Prostate gland (tissue), 2 donors: ENCODE measurements around the gene ITGA6. TPM values are rescaled to one million over a fixed set of nuclear protein-coding genes. Genes with fewer than 3 reads are reported as not detected.
A peak's percentile ranks its signal among the peaks of the same experiment; 100 is the strongest.

Experiments used
- DNase-seq: peaks from one replicate; pipeline ENCODE4 v3.0.0-alpha.2; 2019; ENCODE audit warnings: low spot score
- H3K27ac ChIP-seq, 2 donors: fragments of 200-600 bp; sonication (generic); 2 replicates each; pipeline ENCODE4 v1.5.1; 2017 to 2019
- H3K27me3 ChIP-seq: fragments of 200-600 bp; sonication (generic); replicated peaks from 2 replicates; pipeline ENCODE4 v1.5.1; 2019; ENCODE audit not compliant: insufficient read depth
- H3K36me3 ChIP-seq, 2 donors: fragments of 200-600 bp; sonication (generic); 1 replicate in 1 of 2; 2 replicates in 1 of 2; pipeline versions ENCODE4 v1.5.1 to v1.8.1; 2017 to 2019
- H3K4me1 ChIP-seq: fragments of 200-600 bp; sonication (generic); replicated peaks from 2 replicates; pipeline ENCODE4 v1.5.1; 2019
- H3K4me3 ChIP-seq, 2 donors: fragments of 200-600 bp; sonication (generic); 2 replicates each; pipeline ENCODE4 v1.5.1; 2017 to 2019
- H3K9me3 ChIP-seq: fragments of 200-600 bp; sonication (generic); 2 replicates; pipeline ENCODE4 v1.5.1; 2017
- POLR2A ChIP-seq: fragments of 450-650 bp; IDR thresholded peaks from one replicate; pipeline ENCODE4 v1.6.1; 2016; ENCODE audit warnings: antibody characterized with exemption, mild to moderate bottlenecking
- POLR2AphosphoS5 ChIP-seq: sonication (generic); formaldehyde crosslinking; IDR thresholded peaks from one replicate; pipeline ENCODE4 v1.6.1; 2017; ENCODE audit warnings: antibody characterized with exemption
- WGBS: methylation state at CpG from one replicate; pipeline ENCODE4 v1.1.5; 2018; 5-methylcytosine and 5-hydroxymethylcytosine counted together
- intact Hi-C: fragments of 100-400 bp; cut with DNase I; formaldehyde crosslinking; loops from one replicate; pipeline ENCODE4 v1.14.2; 2022
- total RNA-seq, 2 donors: library from RNA; depleted of rRNA; stranded (reverse); fragments of >200 nt; gene quantifications; one replicate each; pipeline ENCODE4 v1.1.0, GENCODE V29; 2016
- TF ChIP-seq, protein P1 (sequence below), 4 experiments: fragments of 200-600 bp in 2 of 4; fragments of 450-650 bp in 2 of 4; sonication (generic) in 2 of 4; IDR thresholded peaks; 1 replicate in 3 of 4; 2 replicates in 1 of 4; pipeline ENCODE4 v1.5.1; 2016 to 2019; ENCODE audit warnings: antibody characterized with exemption in 4 of 4, mild to moderate bottlenecking in 2 of 4, moderate library complexity in 2 of 4

Gene ITGA6
- total RNA-seq, 2 donors from 2014 or later, result 71.7 to 249 TPM

- WGBS, result 36% methylated on average over 10 of the region's 10 CpGs
Measured at GRCh38 chr2:172442072-172442895, 14.9 kb downstream of the ITGA6 start.

DNA sequence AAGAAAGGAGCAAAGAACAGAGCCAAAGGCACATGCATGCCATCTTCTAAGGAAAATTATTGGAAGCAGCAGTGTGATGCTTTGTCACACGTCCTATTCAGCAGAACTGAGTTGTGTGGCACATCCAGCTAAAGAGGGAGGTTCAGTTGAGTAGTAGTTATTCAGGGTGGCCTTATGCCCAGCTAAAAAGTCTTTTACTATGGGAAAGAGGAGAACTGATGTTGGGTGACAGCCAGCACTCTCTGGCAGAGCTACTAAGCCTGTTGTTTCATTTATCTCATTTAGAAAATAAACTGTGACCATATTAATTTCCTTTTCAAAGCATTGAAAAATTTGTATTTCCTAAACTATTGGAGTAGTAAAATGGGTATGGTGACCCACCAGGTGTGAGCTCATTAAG, 18.5 kb downstream of the ITGA6 start:
- peak; percentile 54 for DNase-seq
- H3K4me3 ChIP-seq, result no peak overlapping the region
- peak overlapping the region; percentile 22 to 33 for H3K27ac ChIP-seq
- TF ChIP-seq POLR2AphosphoS5 (peak; percentile 18), POLR2A (no peak)
- TF ChIP-seq, protein P1, sequence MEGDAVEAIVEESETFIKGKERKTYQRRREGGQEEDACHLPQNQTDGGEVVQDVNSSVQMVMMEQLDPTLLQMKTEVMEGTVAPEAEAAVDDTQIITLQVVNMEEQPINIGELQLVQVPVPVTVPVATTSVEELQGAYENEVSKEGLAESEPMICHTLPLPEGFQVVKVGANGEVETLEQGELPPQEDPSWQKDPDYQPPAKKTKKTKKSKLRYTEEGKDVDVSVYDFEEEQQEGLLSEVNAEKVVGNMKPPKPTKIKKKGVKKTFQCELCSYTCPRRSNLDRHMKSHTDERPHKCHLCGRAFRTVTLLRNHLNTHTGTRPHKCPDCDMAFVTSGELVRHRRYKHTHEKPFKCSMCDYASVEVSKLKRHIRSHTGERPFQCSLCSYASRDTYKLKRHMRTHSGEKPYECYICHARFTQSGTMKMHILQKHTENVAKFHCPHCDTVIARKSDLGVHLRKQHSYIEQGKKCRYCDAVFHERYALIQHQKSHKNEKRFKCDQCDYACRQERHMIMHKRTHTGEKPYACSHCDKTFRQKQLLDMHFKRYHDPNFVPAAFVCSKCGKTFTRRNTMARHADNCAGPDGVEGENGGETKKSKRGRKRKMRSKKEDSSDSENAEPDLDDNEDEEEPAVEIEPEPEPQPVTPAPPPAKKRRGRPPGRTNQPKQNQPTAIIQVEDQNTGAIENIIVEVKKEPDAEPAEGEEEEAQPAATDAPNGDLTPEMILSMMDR (IDR thresholded peaks at IDR 0.05), result no peak
- H3K9me3 ChIP-seq, result no peaks in the 10 kb centered on the region
- WGBS, result 0% methylated on average over 1 of the region's 1 CpG
- H3K36me3 ChIP-seq, result no peaks in the 10 kb centered on the region
- no peaks in the 10 kb centered on the region for H3K27me3 ChIP-seq
- intact Hi-C loops, result loop anchor here (5.0 kb wide), 1 partner anchor 254 kb away; no protein-coding TSS in a partner anchor
- peaks cover 9% of the 10 kb centered on the region for H3K4me1 ChIP-seq

More at GRCh38 chr2:172442072-172442895, 14.9 kb downstream of the ITGA6 start:
- no peak for TF ChIP-seq POLR2A
- TF ChIP-seq, protein P1 (IDR thresholded peaks at IDR 0.05), result no peak
- no peak for TF ChIP-seq POLR2AphosphoS5
- Histone ChIP-seq H3K27me3 (no peaks in the 10 kb centered on the region), H3K27ac (no peak overlapping the region), H3K4me1 (peaks cover 4% of the 10 kb centered on the region), H3K36me3 (no peaks in the 10 kb centered on the region), H3K4me3 (no peak overlapping the region), H3K9me3 (no peaks in the 10 kb centered on the region)
- peak; percentile 36 for DNase-seq
- intact Hi-C loops, result no loop called here

- 77% methylated on average over 6 of the region's 6 CpGs for WGBS
- H3K4me1 ChIP-seq, result peaks cover 9% of the 10 kb centered on the region
- no peaks in the 10 kb centered on the region for H3K36me3 ChIP-seq
- no peak overlapping the region for H3K4me3 ChIP-seq
- no peak for TF ChIP-seq POLR2A
- TF ChIP-seq, protein P1 (IDR thresholded peaks at IDR 0.05), result no peak
- TF ChIP-seq POLR2AphosphoS5, result peak; percentile 56
- H3K27ac ChIP-seq, result peak overlapping the region; percentile 22 to 78
- DNase-seq, result no peak
- no peaks in the 10 kb centered on the region for H3K9me3 ChIP-seq
- no peaks in the 10 kb centered on the region for H3K27me3 ChIP-seq
- intact Hi-C loops, result loop anchor here (5.0 kb wide), 1 partner anchor 254 kb away; no protein-coding TSS in a partner anchor
Measured at GRCh38 chr2:172446474-172447063, 19.2 kb downstream of the ITGA6 start.

- H3K27ac ChIP-seq, result peak overlapping the region; percentile 76 to 78
- whole genome bisulfite sequencing, result 74% methylated on average over 5 of the region's 5 CpGs
- H3K36me3 ChIP-seq, result no peaks in the 10 kb centered on the region
- no peaks in the 10 kb centered on the region for H3K27me3 ChIP-seq
- H3K4me1 ChIP-seq, result peaks cover 13% of the 10 kb centered on the region
- intact Hi-C loops, result loop anchor here (5.0 kb wide), 1 partner anchor 256 kb away; no protein-coding TSS in a partner anchor
- TF ChIP-seq, protein P1 (IDR thresholded peaks at IDR 0.05), result no peak
- TF ChIP-seq POLR2A, result no peak
- no peak for TF ChIP-seq POLR2AphosphoS5
- H3K4me3 ChIP-seq, result no peak overlapping the region
- H3K9me3 ChIP-seq, result no peaks in the 10 kb centered on the region
- DNase-seq, result no peak
Measured at GRCh38 chr2:172447811-172448493, 20.6 kb downstream of the ITGA6 start.
